Kidney (tissue), 14 donors: ENCODE measurements around the gene SNAP47. TPM values are rescaled to one million over a fixed set of nuclear protein-coding genes. Genes with fewer than 3 reads are reported as not detected.

Experiments used
- DNase-seq, 5 donors: peaks; one replicate each; pipeline ENCODE4 v3.0.0-alpha.2; 2013 to 2020
- FAIRE-seq: peaks from 2 replicates; lab custom pipeline; 2012; peaks lifted over from hg19 to GRCh38; lab: Jason Lieb, UNC
- H3K27ac ChIP-seq, 2 donors: one replicate each; pipeline ENCODE4 v1.7.0; 2013; ENCODE audit warnings: low read depth in 2 of 2, low read length in 2 of 2, inconsistent platforms in 1 of 2
- H3K27me3 ChIP-seq: one replicate; pipeline ENCODE4 v1.7.1; 2013; ENCODE audit warnings: low read length, inconsistent platforms; ENCODE audit not compliant: control insufficient read depth, insufficient read depth
- H3K36me3 ChIP-seq, 3 donors: one replicate each; pipeline versions ENCODE4 v1.7.0 to v1.7.1; 2013; ENCODE audit warnings: low read length in 3 of 3, control low read depth in 1 of 3, inconsistent platforms in 1 of 3; ENCODE audit not compliant: insufficient read depth in 3 of 3, control insufficient read depth in 2 of 3
- H3K4me1 ChIP-seq, 3 donors: one replicate each; pipeline versions ENCODE4 v1.7.0 to v1.7.1; 2013; ENCODE audit warnings: low read length in 3 of 3, inconsistent platforms in 1 of 3, low read depth in 1 of 3; ENCODE audit not compliant: control insufficient read depth in 2 of 3, insufficient read depth in 2 of 3
- H3K4me3 ChIP-seq, 3 donors: one replicate each; pipeline versions ENCODE4 v1.7.0 to v1.8.1; 2013; ENCODE audit warnings: low read length in 3 of 3, control low read depth in 1 of 3, inconsistent platforms in 1 of 3
- H3K9ac ChIP-seq, 3 donors: one replicate each; pipeline versions ENCODE4 v1.7.0 to v1.7.1; 2013; ENCODE audit warnings: low read length in 3 of 3, control low read depth in 1 of 3, inconsistent platforms in 1 of 3
- H3K9me3 ChIP-seq, 3 donors: one replicate each; pipeline versions ENCODE4 v1.7.0 to v1.7.1; 2013; ENCODE audit warnings: low read length in 3 of 3, control low read depth in 1 of 3, inconsistent platforms in 1 of 3; ENCODE audit not compliant: control insufficient read depth in 2 of 3, insufficient read depth in 1 of 3
- intact Hi-C: fragments of 100-400 bp; cut with DNase I; formaldehyde crosslinking; loops from one replicate; pipeline ENCODE4 v1.11.1; 2022
- polyA plus RNA-seq: library from polyadenylated mRNA; stranded (reverse); fragments of 350-450 nt; fragmentation: Illumina TruSeq; extraction: RNeasy Lipid Tissue Mini Kit (QIAGEN cat#74804); gene quantifications from one replicate; pipeline ENCODE4 v1.2.3, GENCODE V29; 2014; ENCODE audit warnings: low read depth, low replicate concordance; ENCODE audit not compliant: insufficient read depth
- total RNA-seq: library from RNA; stranded (reverse); fragmentation: NEBNext Ultra II Directional; extraction: Animal tissue kit (Norgen Biotek cat#: 25700); gene quantifications from one replicate; pipeline ENCODE4 v1.2.1, GENCODE V29; 2021
- TF ChIP-seq, protein P1 (sequence below): IDR thresholded peaks from 3 replicates; pipeline ENCODE4 v1.5.1; 2012; ENCODE audit warnings: mild to moderate bottlenecking, moderate library complexity, borderline replicate concordance; ENCODE audit not compliant: insufficient read depth; ENCODE audit errors: extremely low read depth
- donor health status: control.
- donor health status: control.
- donor health status: control.
- donor health status: control.
- donor health status: control.
- donor health status: DM: yes; HTN: yes; CAD: no.
- donor health status: Normal renal cell carcinoma (clear cell type).

Gene SNAP47
- total and polyA plus RNA-seq, 2 donors from 2014 or later, result 31.6 to 32.4 TPM

DNA sequence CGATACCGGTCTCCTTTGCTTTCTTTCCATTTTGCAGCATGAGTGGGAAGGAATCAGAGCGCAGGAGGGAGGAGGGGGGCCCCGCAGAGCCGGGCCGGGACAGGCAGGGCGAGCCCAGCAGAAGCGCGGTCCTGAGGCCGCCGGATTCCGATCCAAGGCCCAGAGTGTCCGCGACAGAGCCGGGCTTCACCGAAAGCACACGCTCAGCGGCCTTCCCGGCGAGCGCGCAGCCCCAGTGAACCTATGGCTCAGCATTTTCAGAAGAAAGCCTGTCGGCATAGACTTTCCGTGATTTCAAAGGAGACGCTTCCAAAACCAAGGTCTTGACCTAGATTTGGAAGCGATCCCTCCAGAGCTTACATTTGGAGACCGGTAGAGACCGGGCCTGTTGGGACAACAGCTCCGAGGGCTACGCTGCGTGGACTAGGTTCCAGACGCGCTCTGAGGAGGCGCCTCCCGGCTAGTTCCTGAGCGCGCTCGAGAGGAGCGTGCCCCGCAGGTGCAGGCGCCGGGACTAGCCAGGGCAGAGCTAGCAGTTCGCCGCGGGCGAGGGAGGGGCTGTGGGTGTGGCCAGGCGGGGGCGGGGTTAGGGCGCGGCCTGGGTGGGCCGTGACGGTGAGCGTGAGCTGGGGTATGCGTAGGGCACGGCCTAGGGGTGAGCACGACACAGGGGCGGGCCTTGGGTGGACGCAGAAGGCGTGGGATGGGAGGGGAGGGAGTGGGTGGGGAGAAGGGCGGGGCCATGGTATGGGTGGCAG, 52.5 kb downstream of the SNAP47 start:
- H3K4me1 ChIP-seq, result peaks cover 0 to 11% (median 3%) of the 10 kb centered on the region in 3 donors
- DNase-seq (peak; percentile 89 to 98 (median 92)), FAIRE-seq (no peak)
- H3K9me3 ChIP-seq, result no peaks in the 10 kb centered on the region
- peak overlapping the region in 1 of 2 donors; percentile 43 for H3K27ac ChIP-seq
- H3K36me3 ChIP-seq, result no peaks in the 10 kb centered on the region
- H3K27me3 ChIP-seq, result no peaks in the 10 kb centered on the region
- intact Hi-C loops, result no loop called here
- peak overlapping the region in 2 of 3 donors; percentile 73 to 91 for H3K4me3 ChIP-seq
- peak overlapping the region in 2 of 3 donors; percentile 26 to 41 for H3K9ac ChIP-seq
- TF ChIP-seq, protein P1, sequence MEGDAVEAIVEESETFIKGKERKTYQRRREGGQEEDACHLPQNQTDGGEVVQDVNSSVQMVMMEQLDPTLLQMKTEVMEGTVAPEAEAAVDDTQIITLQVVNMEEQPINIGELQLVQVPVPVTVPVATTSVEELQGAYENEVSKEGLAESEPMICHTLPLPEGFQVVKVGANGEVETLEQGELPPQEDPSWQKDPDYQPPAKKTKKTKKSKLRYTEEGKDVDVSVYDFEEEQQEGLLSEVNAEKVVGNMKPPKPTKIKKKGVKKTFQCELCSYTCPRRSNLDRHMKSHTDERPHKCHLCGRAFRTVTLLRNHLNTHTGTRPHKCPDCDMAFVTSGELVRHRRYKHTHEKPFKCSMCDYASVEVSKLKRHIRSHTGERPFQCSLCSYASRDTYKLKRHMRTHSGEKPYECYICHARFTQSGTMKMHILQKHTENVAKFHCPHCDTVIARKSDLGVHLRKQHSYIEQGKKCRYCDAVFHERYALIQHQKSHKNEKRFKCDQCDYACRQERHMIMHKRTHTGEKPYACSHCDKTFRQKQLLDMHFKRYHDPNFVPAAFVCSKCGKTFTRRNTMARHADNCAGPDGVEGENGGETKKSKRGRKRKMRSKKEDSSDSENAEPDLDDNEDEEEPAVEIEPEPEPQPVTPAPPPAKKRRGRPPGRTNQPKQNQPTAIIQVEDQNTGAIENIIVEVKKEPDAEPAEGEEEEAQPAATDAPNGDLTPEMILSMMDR, result no peak

DNA sequence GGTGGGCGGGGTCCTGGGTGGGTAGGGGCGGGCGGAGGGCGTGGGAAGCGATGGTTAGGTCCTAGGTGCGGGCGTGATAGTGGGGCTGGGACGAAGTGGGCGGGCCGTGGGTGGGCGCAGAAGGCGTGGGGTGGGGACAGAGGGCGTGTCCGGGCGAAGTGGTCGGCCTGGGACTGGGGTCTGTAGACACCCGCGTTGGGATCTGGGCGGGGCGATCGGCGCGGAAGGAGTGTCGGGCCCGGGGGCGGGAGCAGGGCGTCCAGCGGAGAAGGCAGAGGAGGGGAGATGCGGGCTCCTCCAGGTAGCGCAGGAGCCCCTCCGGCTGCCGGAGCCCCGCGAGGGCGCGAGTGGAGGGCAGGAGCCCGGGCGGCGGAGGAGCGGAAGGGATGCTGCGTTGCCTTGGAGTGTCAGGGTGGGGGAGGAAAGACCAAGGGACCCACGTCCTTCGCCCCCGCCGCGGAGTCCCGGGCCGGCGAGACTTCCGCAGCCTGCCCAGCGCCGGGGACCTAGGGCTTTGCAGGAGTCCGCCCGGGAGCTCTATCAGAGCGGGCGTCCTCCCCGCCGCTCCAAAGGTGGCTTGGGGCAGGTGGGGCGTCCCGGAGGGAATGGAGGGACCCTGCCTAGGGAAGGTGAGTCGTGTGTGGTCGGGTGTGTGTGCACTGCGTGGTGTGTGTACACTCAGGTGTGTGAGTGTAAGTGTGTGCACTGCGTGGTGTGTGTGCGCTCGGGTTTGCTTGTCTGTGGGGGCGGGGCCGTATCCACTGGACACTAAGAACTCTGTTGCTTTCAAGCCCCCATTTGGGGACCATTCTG, 53.2 kb downstream of the SNAP47 start:
- no peak overlapping the region for H3K9ac ChIP-seq
- peak; percentile 75 to 93 (median 81) for DNase-seq
- TF ChIP-seq, protein P1, result no peak
- intact Hi-C loops, result no loop called here
- FAIRE-seq, result no peak
- H3K4me1 ChIP-seq, result peaks cover 0 to 11% (median 3%) of the 10 kb centered on the region in 3 donors
- peak overlapping the region; percentile 48 to 60 (median 57) for H3K4me3 ChIP-seq
- H3K36me3 ChIP-seq, result no peaks in the 10 kb centered on the region
- no peaks in the 10 kb centered on the region for H3K9me3 ChIP-seq
- H3K27me3 ChIP-seq, result no peaks in the 10 kb centered on the region
- H3K27ac ChIP-seq, result no peak overlapping the region

DNA sequence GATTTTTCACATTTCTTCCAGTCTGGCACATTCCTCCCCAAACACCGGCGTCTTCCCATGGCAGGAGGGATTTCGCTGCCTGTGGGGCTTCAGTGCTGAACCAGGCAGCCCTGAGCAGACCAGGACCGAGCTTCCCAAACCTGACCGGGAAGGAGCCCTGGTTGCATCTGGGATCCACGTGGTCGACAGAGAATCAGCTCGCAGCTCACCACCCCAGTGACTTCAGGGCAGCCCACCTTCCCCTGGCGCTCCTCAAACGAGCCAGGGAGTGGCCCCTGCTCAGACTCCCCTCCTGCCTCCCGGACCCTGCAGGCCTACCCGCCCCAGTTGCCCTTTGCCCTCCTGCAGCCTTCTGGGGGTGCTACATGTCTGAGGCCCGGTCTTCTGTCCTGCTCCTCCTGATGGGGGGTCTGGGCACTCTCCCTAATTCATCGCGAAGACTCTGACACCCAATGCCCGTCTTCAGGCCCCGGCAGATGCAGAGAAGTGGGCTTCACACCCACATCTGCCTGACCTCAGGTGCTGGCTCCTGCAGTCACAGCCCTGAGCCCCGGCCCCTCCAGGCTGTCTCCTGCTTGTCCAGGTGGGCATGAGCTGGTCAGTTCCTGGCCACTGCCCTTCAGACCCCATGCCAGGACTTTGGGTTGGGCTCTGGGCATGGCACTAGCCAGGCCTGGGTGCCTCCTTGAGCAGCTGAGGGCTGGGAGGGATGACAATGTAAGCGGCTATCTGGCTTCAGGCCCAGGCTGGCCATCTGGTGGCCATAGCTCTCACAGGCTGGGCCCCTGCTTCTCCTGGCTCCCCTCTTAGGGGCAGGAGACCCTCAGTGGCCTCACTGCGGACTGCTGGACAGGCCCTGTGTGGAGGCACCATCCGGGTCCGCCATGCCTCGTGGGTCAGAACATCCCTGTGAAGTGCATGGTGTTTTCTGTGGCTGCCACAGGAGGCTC, 54.1 kb downstream of the SNAP47 start:
- Histone ChIP-seq H3K4me1 (peaks cover 0 to 11% (median 3%) of the 10 kb centered on the region in 3 donors), H3K9me3 (no peaks in the 10 kb centered on the region), H3K9ac (no peak overlapping the region), H3K27me3 (no peaks in the 10 kb centered on the region), H3K36me3 (no peaks in the 10 kb centered on the region), H3K27ac (no peak overlapping the region), H3K4me3 (peak overlapping the region in 2 of 3 donors; percentile 48 to 57)
- TF ChIP-seq, protein P1, result no peak
- intact Hi-C loops, result no loop called here
- FAIRE-seq, result no peak
- peak in 3 of 5 donors; percentile 19 to 72 (median 70) for DNase-seq
